Body of pancreas (tissue), 4 donors: ENCODE results near the gene SPZ1. TPM values are rescaled to one million over a fixed set of nuclear protein-coding genes. Genes with fewer than 3 reads are reported as not detected.

ENCODE experiments used
- ATAC-seq: fragments of 150-250 bp; one replicate; pipeline ENCODE4 v1.9.1; 2016
- DNase-seq, 4 donors: peaks; one replicate each; pipeline ENCODE4 v3.0.0-alpha.2; 2019
- H3K27ac ChIP-seq, 4 donors: fragments of 200-600 bp; sonication (generic); 1 replicate in 3 of 4; 2 replicates in 1 of 4; pipeline versions ENCODE4 v1.5.1 to v1.6.1; 2016 to 2019; ENCODE audit warnings: mild to moderate bottlenecking in 1 of 4, mixed read lengths in 1 of 4, moderate library complexity in 1 of 4
- H3K27me3 ChIP-seq, 2 donors: fragments of 200-600 bp; sonication (generic); one replicate each; pipeline ENCODE4 v1.6.0; 2016; ENCODE audit warnings: mild to moderate bottlenecking in 1 of 2
- H3K36me3 ChIP-seq, 2 donors: fragments of 200-600 bp; sonication (generic); replicated peaks in 1 of 2; 2 replicates each; pipeline ENCODE4 v1.5.1; 2016; ENCODE audit warnings: low read depth in 2 of 2; ENCODE audit not compliant: insufficient read depth in 1 of 2
- H3K4me1 ChIP-seq: fragments of 200-600 bp; sonication (generic); one replicate; pipeline ENCODE4 v1.6.0; 2016
- H3K4me3 ChIP-seq, 2 donors: fragments of 200-600 bp; sonication (generic); 1 replicate in 1 of 2; 2 replicates in 1 of 2; pipeline ENCODE4 v1.5.1; 2016 to 2019
- H3K9me3 ChIP-seq, 3 donors: fragments of 200-600 bp; sonication (generic); 1 replicate in 2 of 3; 2 replicates in 1 of 3; pipeline ENCODE4 v1.5.1; 2016
- POLR2A ChIP-seq, 3 donors: fragments of 450-650 bp; IDR thresholded peaks; one replicate each; pipeline ENCODE4 v1.6.1; 2016; ENCODE audit warnings: antibody characterized with exemption in 3 of 3, mild to moderate bottlenecking in 2 of 3
- WGBS, 2 donors: methylation state at CpG; one replicate each; pipeline ENCODE4 v1.1.5; 2017; 5-methylcytosine and 5-hydroxymethylcytosine counted together
- intact Hi-C: fragments of 100-400 bp; cut with DNase I; formaldehyde crosslinking; loops from one replicate; pipeline ENCODE4 v1.15.1; 2023
- total RNA-seq, 2 donors: library from RNA; depleted of rRNA; stranded (reverse); fragments of >200 nt; gene quantifications; one replicate each; pipeline ENCODE4 v1.1.0, GENCODE V29; 2016
- TF ChIP-seq, protein P1 (sequence below), 7 experiments: fragments of 450-650 bp in 4 of 7; fragments of 200-600 bp in 3 of 7; sonication (generic) in 3 of 7; IDR thresholded peaks; one replicate each; pipeline ENCODE4 v1.5.1; 2016 to 2019; ENCODE audit warnings: antibody characterized with exemption in 7 of 7

The SPZ1 gene
- total RNA-seq, 2 donors from 2014 or later: not detected

DNA sequence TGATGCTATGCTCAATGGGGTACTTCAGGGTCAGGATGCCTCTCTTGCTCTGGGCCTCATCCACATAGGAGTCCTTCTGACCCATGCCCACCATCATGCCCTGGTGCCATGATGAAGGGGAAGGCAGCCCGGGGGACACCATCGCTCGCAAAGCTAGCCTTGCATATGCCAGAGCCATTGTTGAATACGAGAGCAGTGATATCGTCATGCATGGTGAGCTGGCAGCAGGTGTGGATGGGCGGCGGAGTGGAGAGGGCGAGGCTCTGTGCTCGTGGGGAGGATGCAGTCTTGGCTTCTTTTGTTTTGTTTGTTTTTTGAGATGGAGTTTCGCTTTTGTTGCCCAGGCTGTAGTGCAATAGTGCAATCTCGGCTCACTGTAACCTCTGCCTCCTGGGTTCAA lies 17.2 kb upstream of the SPZ1 start:
- H3K9me3 ChIP-seq: no peaks in the 10 kb centered on the region
- intact Hi-C loops: no loop called here
- no peaks in the 10 kb centered on the region for H3K27me3 ChIP-seq
- no peak for ATAC-seq
- no peaks in the 10 kb centered on the region for H3K4me1 ChIP-seq
- H3K4me3 ChIP-seq: no peak overlapping the region
- 94 to 97% methylated on average over 11 of the region's 11 CpGs for WGBS, 2 donors
- no peak for TF ChIP-seq POLR2A (IDR thresholded peaks at IDR 0.05)
- TF ChIP-seq, protein P1, sequence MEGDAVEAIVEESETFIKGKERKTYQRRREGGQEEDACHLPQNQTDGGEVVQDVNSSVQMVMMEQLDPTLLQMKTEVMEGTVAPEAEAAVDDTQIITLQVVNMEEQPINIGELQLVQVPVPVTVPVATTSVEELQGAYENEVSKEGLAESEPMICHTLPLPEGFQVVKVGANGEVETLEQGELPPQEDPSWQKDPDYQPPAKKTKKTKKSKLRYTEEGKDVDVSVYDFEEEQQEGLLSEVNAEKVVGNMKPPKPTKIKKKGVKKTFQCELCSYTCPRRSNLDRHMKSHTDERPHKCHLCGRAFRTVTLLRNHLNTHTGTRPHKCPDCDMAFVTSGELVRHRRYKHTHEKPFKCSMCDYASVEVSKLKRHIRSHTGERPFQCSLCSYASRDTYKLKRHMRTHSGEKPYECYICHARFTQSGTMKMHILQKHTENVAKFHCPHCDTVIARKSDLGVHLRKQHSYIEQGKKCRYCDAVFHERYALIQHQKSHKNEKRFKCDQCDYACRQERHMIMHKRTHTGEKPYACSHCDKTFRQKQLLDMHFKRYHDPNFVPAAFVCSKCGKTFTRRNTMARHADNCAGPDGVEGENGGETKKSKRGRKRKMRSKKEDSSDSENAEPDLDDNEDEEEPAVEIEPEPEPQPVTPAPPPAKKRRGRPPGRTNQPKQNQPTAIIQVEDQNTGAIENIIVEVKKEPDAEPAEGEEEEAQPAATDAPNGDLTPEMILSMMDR (IDR thresholded peaks at IDR 0.05): no peak
- no peaks in the 10 kb centered on the region for H3K36me3 ChIP-seq
- no peak overlapping the region for H3K27ac ChIP-seq
- no peak for DNase-seq

DNA sequence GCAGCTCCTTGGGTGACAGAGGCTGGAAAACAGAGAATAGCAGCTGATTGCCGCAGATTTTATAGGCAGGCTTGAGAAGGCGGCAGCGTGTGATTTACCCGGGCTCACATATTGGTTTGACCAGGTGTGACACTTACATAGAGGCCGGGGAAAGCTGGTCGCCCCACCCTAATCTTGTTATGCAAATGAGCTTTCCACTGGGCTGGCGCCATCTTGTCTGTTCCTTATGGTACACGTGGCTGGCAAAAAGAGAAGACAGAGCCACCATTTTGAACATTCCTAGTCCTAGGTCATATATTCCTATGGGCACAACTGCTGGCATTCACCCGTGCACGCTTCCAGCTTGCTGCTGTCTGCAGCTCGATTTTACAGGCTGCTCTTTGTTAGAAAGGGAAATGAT lies 11.3 kb upstream of the SPZ1 start:
- no peak overlapping the region for H3K27ac ChIP-seq
- H3K4me1 ChIP-seq: no peaks in the 10 kb centered on the region
- no peaks in the 10 kb centered on the region for H3K9me3 ChIP-seq
- TF ChIP-seq POLR2A (IDR thresholded peaks at IDR 0.05): no peak
- TF ChIP-seq, protein P1 (IDR thresholded peaks at IDR 0.05): no peak
- no peaks in the 10 kb centered on the region for H3K27me3 ChIP-seq
- DNase-seq: no peak
- no peak for ATAC-seq
- H3K36me3 ChIP-seq: no peaks in the 10 kb centered on the region
- H3K4me3 ChIP-seq: no peak overlapping the region
- intact Hi-C loops: loop anchor here (5.0 kb wide), 1 partner anchor 216 kb away; no protein-coding TSS in a partner anchor
- WGBS, 2 donors: 59 to 63% methylated on average over 11 of the region's 11 CpGs

DNA sequence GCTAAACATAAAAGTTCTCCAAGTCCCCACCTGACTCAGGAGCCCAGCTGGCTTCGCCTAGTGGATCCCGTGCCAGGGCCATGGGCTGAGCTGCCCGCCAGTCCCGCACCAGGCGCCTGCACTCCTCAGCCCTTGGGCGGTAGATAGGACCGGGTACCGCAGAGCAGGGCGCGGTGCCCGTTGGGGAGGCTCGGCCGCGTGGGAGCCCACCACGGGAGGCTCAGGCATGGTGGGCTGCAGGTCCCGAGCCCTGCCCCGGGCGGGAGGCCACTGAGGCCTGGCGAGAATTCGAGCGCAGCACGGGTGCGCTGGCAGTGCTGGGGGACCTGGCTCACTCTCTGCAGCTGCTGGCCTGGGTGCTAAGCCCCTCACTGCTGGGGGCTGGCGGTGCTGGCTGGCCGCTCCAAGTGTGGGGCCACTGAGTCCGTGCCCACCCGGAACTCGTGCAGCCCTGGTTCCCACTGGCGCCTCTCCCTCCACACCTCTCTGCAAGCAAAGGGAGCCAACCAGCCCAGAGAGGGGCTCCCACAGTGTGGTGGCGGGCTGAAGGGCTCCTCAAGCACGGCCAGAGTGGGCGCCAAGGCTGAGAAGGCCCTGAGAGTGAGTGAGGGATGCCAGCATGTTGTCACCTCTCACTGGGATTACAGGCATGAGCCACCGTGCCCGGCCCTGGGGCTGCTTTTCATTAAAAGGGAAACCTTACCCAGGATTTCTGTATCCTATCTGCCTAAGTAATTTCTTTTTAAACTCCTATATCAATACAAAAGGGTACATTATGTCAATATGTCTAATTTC lies 9.7 kb upstream of the SPZ1 start:
- no peaks in the 10 kb centered on the region for H3K4me1 ChIP-seq
- no peak for ATAC-seq
- no peaks in the 10 kb centered on the region for H3K36me3 ChIP-seq
- TF ChIP-seq POLR2A (IDR thresholded peaks at IDR 0.05): no peak
- TF ChIP-seq, protein P1 (IDR thresholded peaks at IDR 0.05): no peak
- no peaks in the 10 kb centered on the region for H3K27me3 ChIP-seq
- H3K4me3 ChIP-seq: no peak overlapping the region
- WGBS, 2 donors: 69 to 80% methylated on average over 8 to 32 of the region's 34 CpGs
- DNase-seq: no peak
- intact Hi-C loops: loop anchor here (5.0 kb wide), 1 partner anchor 218 kb away; no protein-coding TSS in a partner anchor
- H3K9me3 ChIP-seq: no peaks in the 10 kb centered on the region
- H3K27ac ChIP-seq: no peak overlapping the region

DNA sequence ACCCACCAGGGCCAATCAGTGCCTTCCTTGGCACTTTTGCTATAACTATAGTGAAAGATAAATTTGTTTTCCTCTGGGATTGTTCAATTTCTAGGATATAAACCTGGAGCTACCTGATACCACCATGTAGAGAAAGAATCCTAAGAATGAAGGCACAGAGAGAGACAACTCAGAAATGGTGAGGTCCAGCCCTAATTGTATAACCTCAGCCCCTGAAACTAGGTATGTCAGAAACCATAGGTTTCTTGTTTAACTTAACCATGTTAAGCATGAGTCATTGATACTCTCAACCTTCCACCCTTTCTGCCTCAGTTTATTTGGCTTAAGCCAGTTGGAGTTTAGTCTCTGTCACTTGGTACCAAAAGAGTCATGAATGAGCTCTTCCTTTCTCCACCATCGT lies 4.6 kb upstream of the SPZ1 start:
- WGBS, 2 donors: 80 to 93% methylated on average over 1 of the region's 1 CpG
- no peaks in the 10 kb centered on the region for H3K4me1 ChIP-seq
- intact Hi-C loops: no loop called here

More for the DNA sequence above, 4.6 kb upstream of the SPZ1 start:
- DNase-seq (no peak), ATAC-seq (no peak)
- H3K27me3 ChIP-seq: no peaks in the 10 kb centered on the region
- TF ChIP-seq, protein P1 (IDR thresholded peaks at IDR 0.05): no peak
- no peak for TF ChIP-seq POLR2A (IDR thresholded peaks at IDR 0.05)
- H3K27ac ChIP-seq: no peak overlapping the region
- H3K36me3 ChIP-seq: no peaks in the 10 kb centered on the region
- H3K4me3 ChIP-seq: no peak overlapping the region
- no peaks in the 10 kb centered on the region for H3K9me3 ChIP-seq
